ENCODE data around the gene B3GLCT. TPM values are rescaled to one million over a fixed set of nuclear protein-coding genes. Genes with fewer than 3 reads are reported as not detected.

The B3GLCT gene
- total and polyA plus RNA-seq, 8 donors: 6.5 to 22.6 (median 16.1) TPM

DNA sequence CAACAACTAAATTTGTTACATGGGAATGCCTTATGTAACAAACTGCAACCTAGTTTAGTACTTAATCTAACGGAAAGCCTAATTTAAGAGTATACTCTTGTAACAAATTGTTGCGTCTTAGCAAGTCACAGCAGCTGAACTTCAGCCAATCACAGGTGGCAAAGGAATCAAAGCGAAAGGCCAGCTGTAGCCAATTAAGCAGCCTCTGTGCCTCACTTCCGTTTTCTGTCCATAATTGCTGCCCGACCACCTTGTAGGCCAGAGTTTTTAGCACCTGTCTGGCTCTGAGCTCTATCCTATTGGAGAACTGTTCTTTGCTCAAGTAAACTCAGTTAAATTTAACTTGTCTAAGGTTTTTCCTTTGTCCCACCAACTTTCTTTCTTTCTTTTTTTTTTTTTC is 20.0 kb upstream of the B3GLCT start:
- no peak overlapping the region for H3K27ac ChIP-seq
- no peaks in the 10 kb centered on the region for H3K27me3 ChIP-seq
- no peak for ATAC-seq
- no peak for DNase-seq
- no peaks in the 10 kb centered on the region for H3K36me3 ChIP-seq
- no peaks in the 10 kb centered on the region for H3K9me3 ChIP-seq
- TF ChIP-seq, protein P1, sequence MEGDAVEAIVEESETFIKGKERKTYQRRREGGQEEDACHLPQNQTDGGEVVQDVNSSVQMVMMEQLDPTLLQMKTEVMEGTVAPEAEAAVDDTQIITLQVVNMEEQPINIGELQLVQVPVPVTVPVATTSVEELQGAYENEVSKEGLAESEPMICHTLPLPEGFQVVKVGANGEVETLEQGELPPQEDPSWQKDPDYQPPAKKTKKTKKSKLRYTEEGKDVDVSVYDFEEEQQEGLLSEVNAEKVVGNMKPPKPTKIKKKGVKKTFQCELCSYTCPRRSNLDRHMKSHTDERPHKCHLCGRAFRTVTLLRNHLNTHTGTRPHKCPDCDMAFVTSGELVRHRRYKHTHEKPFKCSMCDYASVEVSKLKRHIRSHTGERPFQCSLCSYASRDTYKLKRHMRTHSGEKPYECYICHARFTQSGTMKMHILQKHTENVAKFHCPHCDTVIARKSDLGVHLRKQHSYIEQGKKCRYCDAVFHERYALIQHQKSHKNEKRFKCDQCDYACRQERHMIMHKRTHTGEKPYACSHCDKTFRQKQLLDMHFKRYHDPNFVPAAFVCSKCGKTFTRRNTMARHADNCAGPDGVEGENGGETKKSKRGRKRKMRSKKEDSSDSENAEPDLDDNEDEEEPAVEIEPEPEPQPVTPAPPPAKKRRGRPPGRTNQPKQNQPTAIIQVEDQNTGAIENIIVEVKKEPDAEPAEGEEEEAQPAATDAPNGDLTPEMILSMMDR (IDR thresholded peaks at IDR 0.05): no peak
- no peaks in the 10 kb centered on the region for H3K4me1 ChIP-seq
- H3K4me3 ChIP-seq: no peak overlapping the region
- intact Hi-C loops (cut with DNase I): no loop called here

DNA sequence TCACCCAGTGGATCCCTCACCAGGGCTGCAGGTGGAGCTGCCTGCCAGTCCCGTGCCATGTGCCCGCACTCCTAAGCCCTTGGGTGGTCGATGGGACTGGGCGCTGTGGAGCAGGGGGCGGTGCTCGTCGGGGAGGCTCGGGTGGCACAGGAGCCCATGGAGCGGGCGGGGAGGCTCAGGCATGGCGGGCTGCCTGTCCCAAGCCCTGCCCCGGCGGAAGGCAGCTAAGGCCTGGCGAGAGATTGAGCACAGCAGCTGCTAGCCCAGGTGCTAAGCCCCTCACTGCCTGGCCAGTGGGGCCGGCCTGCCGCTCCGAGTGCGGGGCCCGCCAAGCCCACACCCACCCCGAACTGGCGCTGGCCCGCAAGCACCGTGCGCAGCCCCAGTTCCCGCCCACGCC is 16.8 kb upstream of the B3GLCT start:
- ATAC-seq: no peak
- Histone ChIP-seq H3K27me3 (no peaks in the 10 kb centered on the region), H3K4me1 (no peaks in the 10 kb centered on the region), H3K36me3 (no peaks in the 10 kb centered on the region), H3K27ac (no peak overlapping the region), H3K4me3 (no peak overlapping the region), H3K9me3 (no peaks in the 10 kb centered on the region)
- DNase-seq: no peak
- intact Hi-C loops (cut with DNase I): no loop called here
- TF ChIP-seq, protein P1 (IDR thresholded peaks at IDR 0.05): no peak

DNA sequence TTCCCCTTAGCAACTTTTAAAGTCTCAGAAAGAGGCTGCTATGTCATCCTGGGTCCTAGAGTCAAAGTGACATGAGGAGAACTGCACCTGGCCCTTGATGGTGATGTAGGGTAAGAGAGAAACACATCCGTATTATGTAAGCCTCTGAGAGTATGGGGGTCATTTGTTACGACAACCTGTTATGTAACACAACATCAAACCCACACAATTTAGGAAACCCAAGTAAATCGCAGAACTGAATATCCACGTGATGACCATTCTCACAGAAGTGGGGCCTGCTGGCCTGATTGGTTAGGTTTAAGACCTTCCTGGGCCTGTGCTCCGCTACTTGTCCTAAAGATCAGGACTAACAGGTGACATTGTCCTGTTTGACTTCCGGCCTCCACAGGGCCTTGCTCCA is 15.3 kb upstream of the B3GLCT start:
- no peak for ATAC-seq
- Histone ChIP-seq H3K4me1 (no peaks in the 10 kb centered on the region), H3K36me3 (no peaks in the 10 kb centered on the region), H3K9me3 (no peaks in the 10 kb centered on the region), H3K27me3 (no peaks in the 10 kb centered on the region), H3K27ac (no peak overlapping the region), H3K4me3 (no peak overlapping the region)
- intact Hi-C loops (cut with DNase I): no loop called here
- DNase-seq: no peak
- TF ChIP-seq, protein P1 (IDR thresholded peaks at IDR 0.05): no peak

DNA sequence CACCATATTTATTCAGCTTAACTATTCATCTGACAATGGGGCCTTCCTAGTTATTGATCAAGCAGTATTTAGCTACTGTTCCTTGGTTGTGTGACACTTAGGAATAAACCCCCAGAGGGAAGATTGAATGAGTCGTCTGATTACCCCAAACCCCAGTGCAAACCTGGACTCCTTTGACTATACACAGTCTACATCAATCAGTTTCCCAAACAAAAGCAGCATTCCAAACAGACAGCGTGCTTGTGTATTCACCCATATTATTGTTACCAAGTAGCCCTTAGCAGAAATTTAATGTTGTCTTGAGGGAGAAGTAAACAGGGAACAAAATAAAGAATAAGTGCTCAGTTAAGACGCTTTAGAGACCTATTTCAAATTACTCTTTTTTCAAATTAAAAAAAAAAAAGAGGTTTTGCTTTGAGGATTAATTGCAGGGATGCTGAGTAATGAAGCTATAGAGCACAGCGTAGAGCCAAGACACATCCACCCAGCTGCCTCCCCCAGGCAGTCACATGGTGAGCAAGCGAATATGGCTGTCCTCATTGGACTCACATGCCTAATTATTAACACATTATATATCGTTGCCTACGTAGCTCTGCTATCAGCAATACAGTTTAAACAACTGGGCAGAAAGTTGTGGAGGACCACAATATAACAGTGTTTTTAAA is 14.7 kb upstream of the B3GLCT start:
- TF ChIP-seq, protein P1 (IDR thresholded peaks at IDR 0.05): no peak
- Histone ChIP-seq H3K9me3 (no peaks in the 10 kb centered on the region), H3K4me3 (no peak overlapping the region), H3K27ac (no peak overlapping the region), H3K36me3 (no peaks in the 10 kb centered on the region), H3K27me3 (no peaks in the 10 kb centered on the region), H3K4me1 (no peaks in the 10 kb centered on the region)
- ATAC-seq (no peak), DNase-seq (no peak)
- intact Hi-C loops (cut with DNase I): no loop called here

DNA sequence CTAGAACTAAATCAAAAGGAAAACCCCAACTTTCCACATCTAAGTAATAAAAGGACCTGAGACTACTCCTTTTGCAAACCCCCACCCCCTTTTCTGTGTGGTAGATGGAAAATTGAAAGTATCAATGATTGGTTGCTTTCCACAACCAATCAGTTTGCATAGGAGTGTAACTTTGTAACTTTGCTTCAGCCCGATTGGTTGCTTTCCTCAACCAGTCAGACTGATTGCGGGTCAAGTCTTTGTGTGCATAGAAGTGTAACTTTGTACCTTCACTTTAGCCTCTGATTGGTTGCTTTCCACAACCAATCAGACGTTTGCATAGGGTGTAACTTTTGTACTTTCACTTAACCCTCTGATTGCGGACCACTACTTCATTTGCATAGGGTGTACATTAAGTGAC is 8.0 kb upstream of the B3GLCT start:
- intact Hi-C loops (cut with DNase I): no loop called here
- ATAC-seq (no peak), DNase-seq (no peak)
- no peaks in the 10 kb centered on the region for H3K36me3 ChIP-seq
- TF ChIP-seq, protein P1 (IDR thresholded peaks at IDR 0.05): no peak
- no peak overlapping the region for H3K27ac ChIP-seq
- no peaks in the 10 kb centered on the region for H3K27me3 ChIP-seq
- no peaks in the 10 kb centered on the region for H3K9me3 ChIP-seq
- no peaks in the 10 kb centered on the region for H3K4me1 ChIP-seq
- H3K4me3 ChIP-seq: no peak overlapping the region

All from left lung (tissue), 10 donors.